SU-DHL-6 (cell line): ENCODE data around the gene DUSP22.

ENCODE experiments used
- EZH2phosphoT487 ChIP-seq: fragments of 200-600 bp; sonication (generic), shearing (Covaris generic); conservative IDR thresholded peaks from 2 replicates; pipeline ENCODE4 v1.6.1; 2018; ENCODE audit warnings: mild to moderate bottlenecking, antibody characterized with exemption, low read length, moderate library complexity, mixed read lengths
- TF ChIP-seq, protein P1 (sequence below): fragments of 200-600 bp; sonication (generic); IDR thresholded peaks from one replicate; pipeline ENCODE4 v1.5.1; 2017; ENCODE audit warnings: antibody characterized with exemption, mild to moderate bottlenecking, low read length, moderate library complexity; ENCODE audit not compliant: insufficient read depth, poor library complexity, severe bottlenecking

DNA sequence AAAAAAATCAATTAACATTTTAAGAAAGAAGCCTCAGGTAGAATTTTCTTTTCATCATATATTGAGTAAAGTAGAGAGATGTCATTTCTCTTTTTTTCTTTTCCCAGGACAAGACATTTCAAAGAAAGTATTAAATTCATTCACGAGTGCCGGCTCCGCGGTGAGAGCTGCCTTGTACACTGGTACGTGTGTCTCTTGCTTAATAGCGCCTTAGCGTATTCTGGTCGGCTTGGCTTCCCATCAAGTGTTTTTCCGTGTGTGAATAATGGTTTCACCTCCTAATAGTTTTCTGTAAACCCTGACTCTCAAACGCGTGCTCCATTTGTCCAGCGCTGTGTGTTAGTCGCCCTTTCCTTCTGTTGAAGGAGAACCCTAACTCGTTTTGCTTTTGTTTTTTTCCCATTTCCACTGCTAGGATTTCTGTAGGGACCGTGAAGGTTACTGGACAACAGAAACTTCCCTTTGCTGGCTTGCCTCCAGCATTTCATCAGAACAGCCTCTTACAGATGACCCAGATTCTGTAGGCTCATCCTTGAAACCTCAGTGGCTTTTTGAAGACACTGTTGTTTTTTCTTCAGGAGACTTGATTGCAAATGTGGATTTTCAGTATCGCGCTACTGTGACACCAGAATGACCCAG, 53.6 kb downstream of the DUSP22 start:
- TF ChIP-seq, protein P1, sequence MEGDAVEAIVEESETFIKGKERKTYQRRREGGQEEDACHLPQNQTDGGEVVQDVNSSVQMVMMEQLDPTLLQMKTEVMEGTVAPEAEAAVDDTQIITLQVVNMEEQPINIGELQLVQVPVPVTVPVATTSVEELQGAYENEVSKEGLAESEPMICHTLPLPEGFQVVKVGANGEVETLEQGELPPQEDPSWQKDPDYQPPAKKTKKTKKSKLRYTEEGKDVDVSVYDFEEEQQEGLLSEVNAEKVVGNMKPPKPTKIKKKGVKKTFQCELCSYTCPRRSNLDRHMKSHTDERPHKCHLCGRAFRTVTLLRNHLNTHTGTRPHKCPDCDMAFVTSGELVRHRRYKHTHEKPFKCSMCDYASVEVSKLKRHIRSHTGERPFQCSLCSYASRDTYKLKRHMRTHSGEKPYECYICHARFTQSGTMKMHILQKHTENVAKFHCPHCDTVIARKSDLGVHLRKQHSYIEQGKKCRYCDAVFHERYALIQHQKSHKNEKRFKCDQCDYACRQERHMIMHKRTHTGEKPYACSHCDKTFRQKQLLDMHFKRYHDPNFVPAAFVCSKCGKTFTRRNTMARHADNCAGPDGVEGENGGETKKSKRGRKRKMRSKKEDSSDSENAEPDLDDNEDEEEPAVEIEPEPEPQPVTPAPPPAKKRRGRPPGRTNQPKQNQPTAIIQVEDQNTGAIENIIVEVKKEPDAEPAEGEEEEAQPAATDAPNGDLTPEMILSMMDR: no peak
- TF ChIP-seq EZH2phosphoT487: no peak
